GM23338 (cell line): ENCODE measurements around the gene BHLHA9. TPM values are rescaled to one million over a fixed set of nuclear protein-coding genes. Genes with fewer than 3 reads are reported as not detected.

Experiments
- ATAC-seq: fragments of 200-7000 bp; cut with Tn5 transposase; 3 replicates; pipeline ENCODE4 v1.9.1; 2020
- DNase-seq: peaks from one replicate; pipeline ENCODE4 v3.0.0-alpha.2; 2015; ENCODE audit warnings: low spot score
- H2AFZ ChIP-seq: fragments of 200-600 bp; sonication (generic); 2 replicates; pipeline ENCODE4 v1.8.0; 2016; ENCODE audit warnings: antibody characterized with exemption, mild to moderate bottlenecking, moderate library complexity
- H3F3A ChIP-seq: fragments of 200-600 bp; sonication (generic); replicated peaks from 2 replicates; pipeline ENCODE4 v1.8.0; 2017; ENCODE audit warnings: antibody characterized with exemption, mixed run types, low read depth
- H3K27ac ChIP-seq: fragments of 200-600 bp; sonication (generic); 2 replicates; pipeline ENCODE4 v1.6.1; 2016; ENCODE audit warnings: low read depth
- H3K27me3 ChIP-seq: fragments of 200-600 bp; sonication (generic); 2 replicates; pipeline ENCODE4 v1.8.0; 2016; ENCODE audit warnings: mild to moderate bottlenecking, mixed run types, moderate library complexity; ENCODE audit not compliant: insufficient read depth
- H3K36me3 ChIP-seq: fragments of 200-600 bp; sonication (generic); 2 replicates; pipeline ENCODE4 v1.8.0; 2016; ENCODE audit warnings: mild to moderate bottlenecking; ENCODE audit not compliant: insufficient read depth
- H3K4me1 ChIP-seq: fragments of 200-600 bp; sonication (generic); 2 replicates; pipeline ENCODE4 v1.8.0; 2016; ENCODE audit warnings: mild to moderate bottlenecking, moderate library complexity; ENCODE audit not compliant: insufficient read depth
- H3K4me2 ChIP-seq: fragments of 200-600 bp; sonication (generic); 2 replicates; pipeline ENCODE4 v1.7.1; 2017; ENCODE audit warnings: mixed run types
- H3K4me3 ChIP-seq: fragments of 200-600 bp; sonication (generic); 2 replicates; pipeline ENCODE4 v1.6.1; 2016; ENCODE audit warnings: mixed run types
- H3K79me2 ChIP-seq: fragments of 200-600 bp; sonication (generic); replicated peaks from 2 replicates; pipeline ENCODE4 v1.8.0; 2017; ENCODE audit warnings: mild to moderate bottlenecking; ENCODE audit not compliant: insufficient read depth
- H3K9me2 ChIP-seq: fragments of 200-600 bp; sonication (generic); 2 replicates; pipeline ENCODE4 v1.8.0; 2017; ENCODE audit not compliant: insufficient read depth
- H4K20me1 ChIP-seq: fragments of 200-600 bp; sonication (generic); replicated peaks from 2 replicates; pipeline ENCODE4 v1.8.0; 2017; ENCODE audit warnings: mild to moderate bottlenecking; ENCODE audit not compliant: insufficient read depth
- H3K27ac Mint-ChIP-seq: 2 replicates; pipeline ENCODE4 v1.8.0; 2020; ENCODE audit warnings: inconsistent platforms, mild to moderate bottlenecking, moderate library complexity, mixed read lengths
- H3K27me3 Mint-ChIP-seq: 3 replicates; pipeline ENCODE4 v1.8.0; 2022; ENCODE audit warnings: low read depth, mild to moderate bottlenecking, moderate library complexity, mixed read lengths, inconsistent platforms; ENCODE audit not compliant: insufficient read depth, poor library complexity
- H3K36me3 Mint-ChIP-seq: 3 replicates; pipeline ENCODE4 v1.8.0; 2021; ENCODE audit warnings: low read depth, mild to moderate bottlenecking, inconsistent platforms, moderate library complexity, mixed read lengths
- H3K4me1 Mint-ChIP-seq: 3 replicates; pipeline ENCODE4 v1.8.0; 2020; ENCODE audit warnings: mild to moderate bottlenecking, inconsistent platforms, mixed read lengths
- H3K4me3 Mint-ChIP-seq: 3 replicates; pipeline ENCODE4 v1.8.0; 2021; ENCODE audit warnings: moderate library complexity, mild to moderate bottlenecking, inconsistent platforms, mixed read lengths
- H3K9me3 Mint-ChIP-seq: 3 replicates; pipeline ENCODE4 v1.8.0; 2020; ENCODE audit warnings: moderate library complexity, mild to moderate bottlenecking, inconsistent platforms, mixed read lengths
- CREB1 ChIP-seq: fragments of 250-450 bp; sonication (Bioruptor Pico); IDR thresholded peaks from 2 replicates; pipeline ENCODE4 v1.5.0; 2020; ENCODE audit warnings: low read depth, mild to moderate bottlenecking, moderate library complexity
- CTCF ChIP-seq, 2 experiments: fragments of 200-600 bp in 1 of 2; sonication (generic) in 1 of 2; conservative IDR thresholded peaks; 2 replicates each; pipeline versions ENCODE4 v1.5.1 to v1.6.1; 2016 to 2017; ENCODE audit warnings: antibody characterized with exemption in 2 of 2, low read depth in 2 of 2, mild to moderate bottlenecking in 2 of 2, moderate library complexity in 1 of 2
- ETS1 ChIP-seq: IDR thresholded peaks from 2 replicates; pipeline ENCODE4 v1.6.1; 2016; ENCODE audit warnings: antibody characterized with exemption
- EZH2 ChIP-seq: fragments of 200-600 bp; sonication (generic); IDR thresholded peaks from one replicate; pipeline ENCODE4 v1.8.0; 2017; ENCODE audit warnings: antibody characterized with exemption, mild to moderate bottlenecking, low read depth; ENCODE audit not compliant: unreplicated experiment
- EZH2phosphoT487 ChIP-seq: fragments of 200-600 bp; sonication (generic); IDR thresholded peaks from one replicate; pipeline ENCODE4 v1.8.1; 2018; ENCODE audit warnings: antibody characterized with exemption; ENCODE audit not compliant: unreplicated experiment
- JUNB ChIP-seq: IDR thresholded peaks from one replicate; pipeline ENCODE4 v1.6.1; 2016; ENCODE audit warnings: antibody characterized with exemption; ENCODE audit not compliant: unreplicated experiment
- NANOG ChIP-seq: IDR thresholded peaks from 2 replicates; pipeline ENCODE4 v1.6.1; 2016; ENCODE audit warnings: antibody characterized with exemption, borderline replicate concordance
- POLR2AphosphoS5 ChIP-seq: IDR thresholded peaks from 2 replicates; pipeline ENCODE4 v1.6.1; 2016; ENCODE audit warnings: antibody characterized with exemption, low read depth
- REST ChIP-seq: IDR thresholded peaks from one replicate; pipeline ENCODE4 v1.6.1; 2018; ENCODE audit warnings: antibody characterized with exemption; ENCODE audit not compliant: unreplicated experiment
- STAT1 ChIP-seq: IDR thresholded peaks from one replicate; pipeline ENCODE4 v1.6.1; 2016; ENCODE audit warnings: antibody characterized with exemption; ENCODE audit not compliant: unreplicated experiment
- ZNF114 ChIP-seq: fragments of 250-450 bp; sonication (Bioruptor Pico); IDR thresholded peaks from 2 replicates; pipeline ENCODE4 v1.5.0; 2020; ENCODE audit warnings: mild to moderate bottlenecking, moderate library complexity
- ZNF331 ChIP-seq: fragments of 250-450 bp; sonication (Bioruptor Pico); IDR thresholded peaks from 2 replicates; pipeline ENCODE4 v1.5.0; 2020; ENCODE audit warnings: low read depth, mild to moderate bottlenecking, moderate library complexity
- ZNF462 ChIP-seq: fragments of 250-450 bp; sonication (Bioruptor Pico); IDR thresholded peaks from 2 replicates; pipeline ENCODE4 v1.5.0; 2020; ENCODE audit warnings: mild to moderate bottlenecking, moderate library complexity
- polyA plus RNA-seq: library from polyadenylated mRNA; unstranded; fragments of >200 nt; fragmentation: Nextera tagmentation; extraction: Ambion mirVana; gene quantifications from 2 replicates; pipeline ENCODE4 v1.2.1, GENCODE V29; 2016
- total RNA-seq: library from RNA; depleted of rRNA; stranded (reverse); fragments of >200 nt; shearing (Covaris generic); gene quantifications from 2 replicates; pipeline ENCODE4 v1.2.3, GENCODE V29; 2014

BHLHA9 gene
- total and polyA plus RNA-seq, 2 experiments from 2014 or later = 0.39 to 2.3 TPM

GRCh38 chr17:1274245-1274608 is 4.0 kb downstream of the BHLHA9 start:
- Histone ChIP-seq H3K27me3 (peaks cover 25% of the 10 kb centered on the region), H3F3A (0 out of 2 replicates have a peak, but pooled peaks cover under 1% of the 10 kb centered on the region), H3K4me3 (no peak overlapping the region), H3K4me1 (peaks cover 6% of the 10 kb centered on the region; the same call in 1 of the 2 replicates), H3K79me2 (no peaks in the 10 kb centered on the region), H3K9me2 (no peaks in the 10 kb centered on the region), H3K36me3 (no peaks in the 10 kb centered on the region), H4K20me1 (no peaks in the 10 kb centered on the region), H3K4me2 (no peak overlapping the region), H2AFZ (no peak overlapping the region), H3K27ac (no peak overlapping the region)
- DNase-seq = no peak
- ATAC-seq = no peak
- no peak overlapping the region for H3K27ac Mint-ChIP-seq
- H3K27me3 Mint-ChIP-seq = peaks cover 27% of the 10 kb centered on the region
- H3K36me3 Mint-ChIP-seq = no peaks in the 10 kb centered on the region; the same call in 2 of the 3 replicates
- peaks cover 2% of the 10 kb centered on the region; the same call in 1 of the 3 replicates for H3K4me1 Mint-ChIP-seq
- no peak overlapping the region for H3K4me3 Mint-ChIP-seq
- TF ChIP-seq ZNF462 (no peak), ZNF331 (CRISPR knock-in tag) (no peak), NANOG (no peak), POLR2AphosphoS5 (no peak), JUNB (no peak), ZNF114 (CRISPR knock-in tag) (no peak), STAT1 (no peak), ETS1 (no peak), CREB1 (CRISPR knock-in tag) (no peak), CTCF (conservative IDR thresholded peaks at IDR 0.05; ENCODE audit: low read depth in 2 of 2) (no peak), REST (no peak), EZH2 (no peak), EZH2phosphoT487 (no peak)
- H3K9me3 Mint-ChIP-seq = no peaks in the 10 kb centered on the region; the same call in 1 of the 3 replicates
